GM12872 (cell line): ENCODE results near the gene NRF1.

Experiments
- CTCF ChIP-seq: IDR thresholded peaks from 3 replicates; pipeline ENCODE4 v1.5.1; 2011; ENCODE audit warnings: low read depth, mild to moderate bottlenecking, low read length, moderate library complexity; ENCODE audit not compliant: insufficient read depth

NRF1 gene

GRCh38 chr7:129707910-129708499, 96.5 kb downstream of the NRF1 start:
- TF ChIP-seq CTCF, result no peak

- TF ChIP-seq CTCF, result no peak
These were observed 102.0 kb downstream of the NRF1 start for GRCh38 chr7:129713544-129713943.

- no peak for TF ChIP-seq CTCF
These were observed 103.1 kb downstream of the NRF1 start for GRCh38 chr7:129714514-129715063.

GRCh38 chr7:129719980-129720732, 108.6 kb downstream of the NRF1 start:
- TF ChIP-seq CTCF, result no peak

GRCh38 chr7:129721068-129721467, 109.5 kb downstream of the NRF1 start:
- TF ChIP-seq CTCF, result no peak

- no peak for TF ChIP-seq CTCF
These were observed 112.2 kb downstream of the NRF1 start for GRCh38 chr7:129723679-129724078.

GRCh38 chr7:129724796-129725195, 113.3 kb downstream of the NRF1 start:
- TF ChIP-seq CTCF, result no peak
